ENCODE results near the gene DPM2.

Gene DPM2

DNA sequence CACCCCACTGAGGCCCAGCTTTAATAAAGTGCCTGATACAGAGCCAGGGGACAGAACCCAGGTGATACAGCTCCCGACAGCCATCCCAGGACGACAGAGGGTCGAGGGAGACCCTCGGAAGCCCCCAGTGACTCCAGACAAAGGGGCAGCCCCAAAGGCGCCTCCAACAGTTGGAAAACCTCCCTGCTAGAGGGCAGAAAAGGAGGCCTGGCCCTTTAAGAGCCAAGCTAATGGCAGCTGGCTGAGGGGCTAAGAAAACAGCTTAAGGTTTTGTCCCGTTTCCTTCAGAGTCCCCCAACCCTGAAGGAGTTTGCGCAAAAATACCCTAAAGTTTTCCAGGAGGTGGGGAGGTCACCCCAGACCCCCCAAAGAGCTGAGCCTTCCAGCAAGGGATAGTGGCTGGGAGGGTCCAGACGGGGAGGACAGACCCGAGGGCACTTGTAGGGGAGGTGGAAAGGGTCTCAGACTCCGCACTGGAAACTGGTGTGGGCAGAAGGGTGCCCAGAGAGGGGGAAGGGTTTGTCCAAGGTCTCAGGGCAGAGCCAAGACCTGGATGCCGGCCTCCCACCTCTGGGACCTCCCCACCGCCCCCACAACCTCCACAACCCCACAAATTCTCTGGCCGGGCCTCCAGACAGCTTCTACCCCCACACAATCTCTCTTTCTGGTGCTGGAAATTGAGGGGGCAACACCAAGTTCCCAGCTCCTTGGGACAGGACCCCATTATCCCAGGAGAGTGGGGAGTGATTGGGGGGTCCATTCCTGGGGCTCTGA, 52.0 kb downstream of the DPM2 start:
- TF ChIP-seq, protein P1, sequence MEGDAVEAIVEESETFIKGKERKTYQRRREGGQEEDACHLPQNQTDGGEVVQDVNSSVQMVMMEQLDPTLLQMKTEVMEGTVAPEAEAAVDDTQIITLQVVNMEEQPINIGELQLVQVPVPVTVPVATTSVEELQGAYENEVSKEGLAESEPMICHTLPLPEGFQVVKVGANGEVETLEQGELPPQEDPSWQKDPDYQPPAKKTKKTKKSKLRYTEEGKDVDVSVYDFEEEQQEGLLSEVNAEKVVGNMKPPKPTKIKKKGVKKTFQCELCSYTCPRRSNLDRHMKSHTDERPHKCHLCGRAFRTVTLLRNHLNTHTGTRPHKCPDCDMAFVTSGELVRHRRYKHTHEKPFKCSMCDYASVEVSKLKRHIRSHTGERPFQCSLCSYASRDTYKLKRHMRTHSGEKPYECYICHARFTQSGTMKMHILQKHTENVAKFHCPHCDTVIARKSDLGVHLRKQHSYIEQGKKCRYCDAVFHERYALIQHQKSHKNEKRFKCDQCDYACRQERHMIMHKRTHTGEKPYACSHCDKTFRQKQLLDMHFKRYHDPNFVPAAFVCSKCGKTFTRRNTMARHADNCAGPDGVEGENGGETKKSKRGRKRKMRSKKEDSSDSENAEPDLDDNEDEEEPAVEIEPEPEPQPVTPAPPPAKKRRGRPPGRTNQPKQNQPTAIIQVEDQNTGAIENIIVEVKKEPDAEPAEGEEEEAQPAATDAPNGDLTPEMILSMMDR (IDR thresholded peaks at IDR 0.05; ENCODE audit: borderline replicate concordance, control extremely low read depth, extremely low read depth, insufficient read depth, missing control alignments): no peak
- in situ Hi-C loops (cut with MboI; ENCODE audit: low sequenced_read_pairs, unreplicated experiment): no loop called here
- DNase-seq (ENCODE audit: low spot score): no peak

Data from GM13976 (cell line).